CD4-positive, alpha-beta T cell treated with Interleukin-1 beta for 1 hour (primary cell): ENCODE results near the gene ECHDC3.

ENCODE experiments used
- DNase-seq, 2 donors: peaks; one replicate each; pipeline ENCODE4 v3.0.0-alpha.2; 2020 to 2022

ECHDC3 gene

DNA sequence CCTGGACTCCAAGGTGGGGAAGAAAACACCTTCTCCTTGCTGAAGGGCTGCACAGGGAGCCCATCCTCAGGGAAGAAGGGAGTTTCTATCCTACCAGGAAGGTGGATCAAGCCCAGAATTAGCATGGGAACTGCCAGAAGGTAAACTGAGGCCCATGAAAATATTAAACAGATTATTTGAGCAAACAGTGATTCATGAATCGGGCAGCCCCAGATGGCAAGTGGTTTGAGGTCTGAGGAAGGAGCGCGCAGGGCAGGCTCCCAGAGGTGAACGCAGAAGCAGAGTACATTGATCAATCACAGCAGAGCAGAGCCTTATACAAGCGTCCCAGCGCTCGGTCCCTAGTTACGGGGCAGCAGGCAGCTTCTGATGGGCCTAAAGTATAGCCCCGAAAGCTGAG lies 45.2 kb downstream of the ECHDC3 start:
- DNase-seq = no peak

- DNase-seq = no peak
These were observed 45.7 kb downstream of the ECHDC3 start for GRCh38 chr10:11787846-11788245.

DNA sequence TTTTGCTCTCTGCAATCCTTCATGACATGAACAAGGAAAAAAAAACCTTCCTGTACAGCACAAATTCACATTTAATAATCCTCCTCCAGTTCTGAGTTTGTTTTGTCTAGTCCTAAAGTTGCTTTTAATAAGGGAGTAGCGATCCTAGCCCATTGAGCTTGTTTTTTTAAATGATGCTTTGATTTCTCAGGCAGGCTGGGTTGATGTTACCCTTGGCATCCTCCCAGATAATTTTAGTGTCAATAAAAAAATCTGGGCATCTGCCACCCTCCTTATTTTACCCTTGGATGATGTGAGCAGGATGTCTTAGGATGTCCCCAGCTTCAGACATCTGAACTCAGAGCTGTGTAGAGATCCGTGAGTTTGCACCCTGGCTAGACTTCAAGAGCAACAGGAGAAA lies 47.1 kb downstream of the ECHDC3 start:
- no peak for DNase-seq

DNA sequence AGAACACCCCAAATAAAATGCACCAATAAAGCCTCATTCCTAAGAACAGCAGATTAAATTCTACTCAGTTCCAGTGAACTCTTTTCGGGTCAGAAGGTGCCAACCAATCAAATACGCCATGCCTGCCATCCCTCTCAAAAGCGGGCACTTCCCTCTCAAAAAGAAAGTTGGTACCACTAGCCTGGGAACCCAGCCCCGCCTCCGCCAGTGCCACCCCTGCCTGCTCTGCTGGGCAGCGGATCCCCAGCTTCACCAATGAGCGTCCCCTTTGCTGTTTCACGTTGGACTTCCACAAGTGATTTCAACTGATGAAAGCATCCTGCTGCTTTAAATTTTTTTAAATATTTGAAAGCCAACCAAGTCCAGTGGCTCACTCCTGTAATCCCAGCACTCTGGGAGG lies 47.8 kb downstream of the ECHDC3 start:
- no peak for DNase-seq

DNA sequence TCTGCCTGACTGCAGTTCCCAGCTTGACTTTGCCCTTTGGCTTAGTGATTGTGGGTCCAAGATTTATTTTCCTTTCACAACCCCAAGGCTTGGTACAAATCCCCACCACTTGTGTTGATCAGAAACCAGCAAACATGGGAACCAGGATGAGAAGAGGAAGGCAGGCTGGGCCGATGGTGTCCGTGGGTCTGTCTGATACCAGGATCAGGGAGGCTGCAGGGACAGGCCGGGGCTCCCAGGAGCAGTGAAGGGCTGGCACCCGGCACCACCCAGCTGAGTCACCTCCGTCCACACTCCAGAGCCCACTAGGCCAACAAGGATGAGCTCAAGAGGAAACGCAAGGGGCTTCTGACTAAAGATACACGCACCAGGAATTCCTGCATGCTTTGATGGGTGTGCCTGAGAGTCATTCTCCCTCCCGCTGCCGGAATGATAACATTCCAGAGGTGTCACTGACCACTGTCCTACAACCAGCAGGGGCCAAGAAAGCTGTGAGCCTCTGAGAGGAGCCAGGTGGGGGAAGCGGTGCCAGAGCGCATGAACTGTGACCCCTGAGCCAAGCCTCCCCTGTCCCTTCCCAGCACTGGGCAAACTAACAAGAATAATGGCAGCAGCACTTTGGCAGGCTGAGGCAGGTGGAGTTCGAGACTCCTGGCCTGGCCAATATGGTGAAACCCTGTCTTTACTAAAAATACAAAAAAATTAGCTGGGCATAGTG lies 51.7 kb downstream of the ECHDC3 start:
- no peak for DNase-seq

GRCh38 chr10:11794566-11794965 lies 52.4 kb downstream of the ECHDC3 start:
- no peak for DNase-seq

- DNase-seq = no peak
These were observed 53.1 kb downstream of the ECHDC3 start for GRCh38 chr10:11795101-11795920.

GRCh38 chr10:11796474-11796873 lies 54.3 kb downstream of the ECHDC3 start:
- no peak for DNase-seq

- DNase-seq = no peak
These were observed 55.1 kb downstream of the ECHDC3 start for GRCh38 chr10:11797281-11797680.

GRCh38 chr10:11797847-11798633 lies 55.9 kb downstream of the ECHDC3 start:
- no peak for DNase-seq

GRCh38 chr10:11798845-11799735 lies 56.9 kb downstream of the ECHDC3 start:
- no peak for DNase-seq

- no peak for DNase-seq
These were observed 57.5 kb downstream of the ECHDC3 start for GRCh38 chr10:11799736-11800080.

GRCh38 chr10:11804336-11804735 lies 62.2 kb downstream of the ECHDC3 start:
- DNase-seq = no peak

- no peak for DNase-seq
These were observed 63.6 kb downstream of the ECHDC3 start for GRCh38 chr10:11805792-11806191.

- DNase-seq = no peak
These were observed 64.5 kb downstream of the ECHDC3 start for GRCh38 chr10:11806706-11807105.

- no peak for DNase-seq
These were observed 66.6 kb downstream of the ECHDC3 start for GRCh38 chr10:11808808-11809207.

DNA sequence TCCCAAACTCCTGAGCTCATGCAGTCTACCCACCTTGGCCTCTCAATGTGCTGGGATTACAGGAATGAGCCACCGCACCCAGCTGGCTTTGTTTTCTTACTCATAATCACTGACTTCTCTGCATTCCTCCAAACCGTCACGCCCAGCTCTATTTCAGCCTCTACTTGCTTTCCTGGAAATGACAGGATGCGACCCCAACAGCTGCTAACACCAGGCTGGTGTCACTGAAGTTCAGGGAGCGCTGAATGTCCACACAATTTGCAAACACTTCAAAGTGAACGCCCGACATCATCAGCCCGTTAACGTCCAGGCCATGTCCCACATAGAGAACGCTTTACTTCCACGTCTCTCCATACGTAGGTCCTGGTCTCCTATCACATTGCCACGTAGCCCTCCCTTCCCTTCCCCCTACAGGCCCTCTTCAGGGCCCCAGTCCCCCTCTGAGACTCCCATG lies 68.2 kb downstream of the ECHDC3 start:
- no peak for DNase-seq

DNA sequence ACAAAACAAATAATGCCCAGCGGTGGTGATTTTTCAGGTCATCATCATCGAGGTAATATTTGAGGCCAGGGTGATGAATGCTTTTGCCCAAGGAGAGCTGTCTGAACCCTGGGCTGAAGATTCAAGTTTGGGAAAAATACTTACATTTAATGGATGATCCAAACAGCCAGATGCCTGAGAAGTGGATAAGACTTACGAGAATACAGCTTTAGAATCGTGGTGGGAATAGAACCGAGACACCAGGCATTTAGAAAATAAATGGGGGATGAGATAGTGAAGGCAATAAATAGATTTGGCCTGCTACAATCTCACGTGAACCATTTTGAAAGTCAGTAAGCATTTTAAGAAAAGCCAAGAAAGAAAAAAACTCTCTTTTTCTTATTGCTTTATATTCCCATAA lies 68.8 kb downstream of the ECHDC3 start:
- no peak for DNase-seq

DNA sequence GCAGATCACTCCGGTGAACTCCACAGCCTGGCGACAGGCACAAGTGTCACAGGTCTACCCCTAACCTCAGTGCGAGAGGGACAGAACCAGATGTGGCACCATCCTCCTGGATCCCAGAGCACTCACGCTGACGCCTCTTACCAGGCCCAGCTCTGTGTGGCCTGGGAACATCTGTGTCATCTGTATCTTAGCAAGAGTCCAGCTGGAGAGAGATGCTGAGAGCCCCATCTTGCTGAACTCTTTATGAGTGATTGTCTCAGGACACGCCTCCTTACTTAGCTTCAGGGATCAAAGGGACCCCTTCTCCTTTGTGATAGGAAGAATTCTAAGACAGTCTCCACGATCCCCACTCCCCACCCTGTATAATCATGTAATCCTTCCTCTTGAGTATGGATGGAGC lies 71.0 kb downstream of the ECHDC3 start:
- DNase-seq = no peak
